GM18511 (cell line): Measurements from ENCODE around the gene NUP93.

Experiments
- ATAC-seq: cut with Tn5 transposase; IDR thresholded peaks from one replicate; pipeline ENCODE4 v1.9.1; 2021; ENCODE audit warnings: mild to moderate bottlenecking, moderate library complexity; ENCODE audit not compliant: unreplicated experiment

Gene NUP93

DNA sequence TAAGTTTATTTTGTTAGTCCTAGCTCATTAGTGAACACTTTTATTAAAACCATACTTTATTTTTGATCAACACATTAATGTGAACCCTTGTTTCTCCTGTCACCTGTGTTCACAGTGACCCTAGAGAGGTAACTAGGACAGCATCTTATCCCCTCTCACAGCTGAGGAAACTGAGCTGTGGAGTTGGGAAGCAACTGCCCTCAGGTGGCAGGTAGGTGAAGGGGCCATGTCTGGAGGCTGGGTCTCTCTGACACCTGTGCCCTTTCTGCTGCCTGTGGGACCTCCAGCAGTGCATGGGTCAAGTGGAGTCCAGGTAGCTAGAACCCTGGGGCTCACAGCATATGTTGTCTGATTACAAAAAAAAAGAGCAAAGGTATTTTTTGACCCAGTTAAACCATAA is 112.2 kb downstream of the NUP93 start:
- no peak for ATAC-seq

DNA sequence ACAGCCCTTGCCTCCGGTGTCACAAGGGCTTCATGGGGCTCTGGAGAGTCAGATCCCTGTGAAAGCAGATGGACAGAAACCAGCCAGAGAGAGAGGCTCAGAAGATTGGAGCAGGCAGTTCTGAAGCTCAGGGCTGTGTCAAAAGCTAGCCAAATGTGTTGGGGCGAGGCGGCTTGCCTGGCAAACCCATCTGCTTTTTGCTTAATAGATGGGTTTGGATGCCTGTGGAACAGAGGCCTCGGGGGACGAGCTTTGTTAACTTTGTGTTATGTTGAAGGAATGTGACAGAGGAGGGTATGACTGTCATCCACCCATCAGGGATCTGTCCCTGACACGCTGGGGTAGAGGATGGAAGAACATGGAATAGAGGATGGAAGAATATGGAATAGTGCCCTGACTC is 114.1 kb downstream of the NUP93 start:
- no peak for ATAC-seq

DNA sequence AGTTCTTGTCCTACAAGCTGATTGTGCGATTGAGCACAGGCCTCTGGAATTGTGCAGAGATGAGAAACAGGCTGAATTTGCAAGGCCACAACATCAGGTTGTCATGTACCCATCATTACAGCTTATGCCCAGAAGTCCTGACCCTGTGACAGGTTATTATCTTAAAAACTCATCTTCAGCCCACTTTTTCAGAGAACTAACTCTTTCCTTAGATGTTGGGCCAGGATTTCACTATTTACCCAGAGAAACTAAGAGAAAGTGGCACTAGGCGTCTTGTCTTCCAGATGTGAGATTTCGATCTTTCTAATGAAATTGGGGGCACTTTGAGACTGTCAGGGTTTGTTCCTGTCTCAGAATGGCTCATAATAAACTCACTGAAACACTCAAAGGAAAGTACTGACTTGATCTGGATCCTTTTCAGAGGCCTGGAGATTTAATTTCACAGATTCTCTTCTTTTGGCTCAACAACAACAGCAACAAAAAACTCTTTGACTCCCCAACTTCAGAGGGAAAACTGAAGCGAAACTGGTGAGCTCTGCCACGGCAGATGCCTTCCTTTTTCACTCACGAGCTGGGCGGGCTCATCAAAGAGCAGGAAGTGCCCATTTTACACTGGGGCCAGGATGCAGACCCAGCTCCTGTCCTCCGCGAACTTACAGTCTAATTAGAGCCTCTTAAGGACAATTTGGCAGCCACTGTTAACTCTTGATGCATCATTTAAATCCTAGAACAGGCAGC is 117.4 kb downstream of the NUP93 start:
- ATAC-seq: no peak

DNA sequence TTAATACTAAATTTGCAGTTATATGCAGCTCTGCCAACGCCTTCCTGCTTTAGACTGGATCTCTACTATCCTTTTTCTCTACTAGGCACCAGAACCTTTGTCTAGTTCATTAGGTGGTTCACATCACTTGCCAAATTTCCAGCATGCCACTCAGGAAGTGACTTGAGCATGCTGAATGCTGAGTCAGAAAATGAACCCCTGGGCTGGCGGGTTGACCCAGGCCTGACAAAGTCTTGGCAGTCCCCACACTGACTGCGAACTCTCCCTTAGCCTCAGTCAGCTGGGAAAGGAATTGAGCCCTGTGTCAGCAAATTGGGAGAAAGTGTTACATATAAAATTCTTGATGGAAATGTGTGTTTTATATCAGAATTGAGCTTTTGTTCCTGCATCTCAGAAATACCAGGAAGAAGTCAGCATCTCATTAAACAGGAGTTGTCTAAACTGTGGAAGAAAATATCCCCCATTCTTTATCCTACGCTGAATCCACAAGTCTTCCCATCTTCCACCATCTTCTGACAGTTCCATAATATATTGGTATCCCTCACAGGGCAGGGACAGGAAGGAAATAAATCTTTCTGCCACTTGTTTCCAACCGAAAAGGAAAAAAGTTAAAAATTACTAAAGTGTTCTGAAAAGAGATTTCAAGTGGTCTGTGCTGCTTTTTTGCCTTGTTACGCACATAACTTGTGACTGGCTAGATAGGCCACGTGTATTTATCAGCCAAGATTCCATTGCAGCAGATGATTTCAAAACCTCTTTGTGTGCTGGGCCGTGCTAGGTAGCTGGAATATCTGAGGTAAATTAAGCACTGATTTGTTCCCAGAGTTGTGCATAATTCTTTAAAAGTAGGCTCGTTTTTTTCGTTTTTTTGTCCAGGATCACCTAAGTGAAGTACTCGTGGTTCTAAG is 118.4 kb downstream of the NUP93 start:
- ATAC-seq: no peak

GRCh38 chr16:56848955-56849689 is 119.2 kb downstream of the NUP93 start:
- ATAC-seq: no peak

GRCh38 chr16:56849690-56850680 is 120.1 kb downstream of the NUP93 start:
- ATAC-seq: no peak

GRCh38 chr16:56851671-56852400 is 121.9 kb downstream of the NUP93 start:
- ATAC-seq: no peak

- ATAC-seq: no peak
These were observed 122.4 kb downstream of the NUP93 start for GRCh38 chr16:56852401-56852730.

DNA sequence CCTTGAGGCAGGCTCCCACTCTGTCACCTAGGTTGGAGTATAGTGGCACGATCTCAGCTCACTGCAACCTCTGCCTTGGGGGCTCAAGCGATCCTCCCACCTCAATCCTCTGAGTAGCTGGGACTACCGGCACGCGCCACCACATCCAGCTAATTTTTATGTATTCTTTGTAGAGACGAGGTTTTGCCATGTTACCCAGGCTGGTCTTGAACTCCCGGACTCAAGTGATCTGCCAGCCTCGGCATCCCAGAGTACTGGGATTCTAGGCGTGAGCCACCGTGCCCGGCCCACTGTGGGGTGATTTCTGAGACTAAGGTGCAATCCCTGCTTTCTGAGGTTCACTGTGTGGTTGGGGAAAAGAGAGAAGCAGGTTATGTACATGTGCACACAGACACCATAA is 123.0 kb downstream of the NUP93 start:
- no peak for ATAC-seq

DNA sequence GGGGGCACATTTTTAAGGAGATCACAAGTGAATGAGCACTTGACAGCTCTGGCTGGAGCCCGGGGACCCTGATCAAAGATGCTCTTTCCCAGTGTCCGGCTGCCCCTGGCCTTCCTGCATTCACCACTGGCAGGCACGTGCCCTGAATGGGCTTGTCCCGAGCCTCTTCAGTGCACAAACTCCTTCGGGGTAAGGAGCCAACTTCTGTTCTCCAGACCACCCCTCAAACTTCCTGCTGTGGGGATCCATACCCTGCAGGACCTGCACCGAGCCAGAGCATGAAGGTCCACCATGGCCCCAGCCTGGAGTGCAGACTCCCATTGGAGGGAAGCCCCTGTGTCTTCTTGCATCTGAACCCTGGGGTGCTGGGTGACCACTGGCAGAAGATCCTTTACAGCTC is 125.3 kb downstream of the NUP93 start:
- no peak for ATAC-seq

- no peak for ATAC-seq
These were observed 126.0 kb downstream of the NUP93 start for GRCh38 chr16:56855946-56856345.

DNA sequence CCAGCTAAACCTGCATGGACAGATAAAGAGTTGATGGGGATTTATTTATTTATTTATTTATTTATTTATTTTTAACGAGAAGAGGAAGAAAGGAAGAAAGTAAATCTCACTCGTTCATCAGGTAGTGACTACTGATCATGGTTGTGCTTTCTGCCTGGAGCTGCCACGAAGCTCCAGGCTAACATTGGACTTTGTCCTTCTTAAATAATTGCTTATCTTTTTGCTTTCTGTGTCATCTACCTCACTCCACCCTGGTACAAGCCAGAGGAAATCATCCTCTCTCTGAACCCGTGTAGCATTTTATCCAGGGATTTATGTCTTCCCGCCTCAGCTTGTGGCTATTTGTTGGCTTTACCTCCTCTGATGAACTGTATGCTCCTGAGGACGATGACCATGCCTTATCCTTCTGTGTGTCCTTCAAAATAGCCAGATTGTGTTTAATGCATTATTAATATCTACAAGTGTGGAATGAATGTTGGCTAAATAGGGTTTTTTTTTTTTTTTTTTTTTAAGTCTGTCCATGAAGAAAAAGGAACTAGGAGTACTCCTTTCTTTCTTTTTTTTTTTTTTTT is 127.0 kb downstream of the NUP93 start:
- ATAC-seq: no peak

DNA sequence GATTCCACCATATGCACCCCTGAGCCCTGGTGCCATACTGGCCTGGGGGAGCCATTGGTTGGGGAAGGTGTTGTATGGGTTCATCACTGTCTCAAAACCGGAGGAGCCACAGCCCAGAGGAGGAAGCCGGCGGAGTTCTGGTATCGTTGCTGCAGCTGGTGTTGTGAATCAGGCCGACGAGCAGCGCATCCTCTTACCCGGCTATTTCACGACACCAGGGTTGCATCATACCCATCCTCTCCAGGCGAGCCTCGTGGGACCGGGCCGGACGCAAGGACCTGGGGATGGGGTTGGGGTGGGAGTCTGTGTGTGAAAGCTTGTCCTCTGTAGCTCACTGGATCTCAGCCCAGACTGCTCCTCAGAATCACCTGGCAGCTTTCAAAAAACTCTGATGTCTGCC is 128.4 kb downstream of the NUP93 start:
- ATAC-seq: no peak

DNA sequence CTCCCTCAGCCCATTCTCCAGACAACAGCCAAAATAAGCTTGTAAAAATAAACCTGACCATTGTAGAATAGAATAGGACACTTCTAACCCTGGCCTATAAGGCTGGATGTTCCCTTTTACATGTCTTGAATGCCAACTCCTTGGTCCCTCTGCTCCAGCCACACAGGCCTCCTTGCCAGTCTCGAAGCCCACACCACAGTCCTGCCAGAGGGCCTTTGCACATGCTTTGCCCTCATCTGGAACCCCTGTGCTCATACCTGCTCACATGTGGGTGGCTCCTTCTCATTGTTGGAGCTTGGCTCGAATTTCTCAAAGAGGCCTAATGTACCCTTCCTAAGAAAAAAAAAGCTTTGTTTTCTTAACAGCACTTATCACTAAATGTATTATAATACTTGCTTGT is 129.7 kb downstream of the NUP93 start:
- no peak for ATAC-seq

- ATAC-seq: peak; percentile 80
These were observed 130.5 kb downstream of the NUP93 start for GRCh38 chr16:56860226-56861020.

DNA sequence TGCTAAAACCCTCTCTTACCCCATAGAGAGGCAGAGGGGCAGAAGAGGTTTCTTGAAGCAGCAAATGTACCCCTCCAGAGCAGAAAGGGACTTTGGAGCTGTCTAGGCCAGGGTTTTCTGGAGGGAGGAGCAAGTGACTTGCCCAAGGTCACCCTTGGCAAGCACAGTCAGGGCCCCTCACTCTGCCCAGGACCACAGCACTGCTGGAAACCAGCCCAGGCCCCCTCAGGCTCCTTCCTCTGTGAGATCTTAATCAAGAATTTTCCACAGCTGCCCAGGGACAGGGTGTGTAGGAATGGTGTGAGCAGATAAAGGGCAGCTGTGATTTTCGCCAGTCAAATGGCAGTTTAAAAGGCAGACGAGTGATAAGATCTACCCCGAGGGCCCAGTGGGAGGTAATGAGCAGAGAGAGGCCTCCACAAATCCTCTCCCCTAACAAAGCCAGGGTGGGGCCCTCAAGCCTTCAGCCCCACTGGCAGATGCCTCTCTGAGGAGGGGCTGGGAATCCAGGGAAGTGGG is 131.2 kb downstream of the NUP93 start:
- ATAC-seq: peak; percentile 6

DNA sequence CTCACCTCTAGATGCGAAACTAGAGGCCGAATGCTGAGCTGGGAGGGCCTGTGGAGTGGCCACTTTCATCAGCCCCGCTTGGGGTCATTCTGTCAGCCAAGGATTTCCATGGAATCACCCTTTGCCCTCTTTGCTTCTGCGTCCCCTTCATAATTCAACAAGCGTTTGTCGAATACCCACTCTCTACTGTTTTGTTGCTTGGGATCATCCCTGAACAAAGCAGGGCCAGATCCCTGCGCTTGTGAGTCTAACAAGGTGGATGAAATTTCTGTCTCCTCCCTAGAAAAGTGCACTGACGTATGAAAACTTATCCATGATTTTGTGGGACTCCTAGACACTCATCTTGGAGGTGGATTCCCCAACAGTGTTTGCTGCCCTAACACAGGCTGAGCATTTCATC is 131.8 kb downstream of the NUP93 start:
- ATAC-seq: no peak

GRCh38 chr16:56862776-56863175 is 132.8 kb downstream of the NUP93 start:
- ATAC-seq: no peak
